NCI-H460 (cell line): ENCODE measurements around the gene UQCR11. TPM values are rescaled to one million over a fixed set of nuclear protein-coding genes. Genes with fewer than 3 reads are reported as not detected.
A peak's percentile ranks its signal among the peaks of the same experiment; 100 is the strongest.

ENCODE experiments used
- DNase-seq: peaks from one replicate; pipeline ENCODE4 v3.0.0-alpha.2; 2016; ENCODE audit warnings: low read depth; ENCODE audit errors: extremely low read depth
- total RNA-seq: library from RNA; depleted of rRNA; stranded (reverse); fragments of >200 nt; shearing (Covaris generic); gene quantifications from 2 replicates; pipeline ENCODE4 v1.2.3, GENCODE V29; 2014

Gene UQCR11
- total RNA-seq, 1 experiment from 2014 or later: 83.7 TPM

GRCh38 chr19:1592755-1593500 is 12.3 kb downstream of the UQCR11 start, which contains the start of gene MBD3:
Gene MBD3, minus strand, starts transcription at chr19:1592865. Its CDS starts 234 bp downstream, at chr19:1592631.
- peak; percentile 88 for DNase-seq

- DNase-seq: peak; percentile 83
These were observed 13.1 kb downstream of the UQCR11 start for GRCh38 chr19:1592024-1592754.

- DNase-seq: no peak
These were observed 13.7 kb downstream of the UQCR11 start for GRCh38 chr19:1591421-1592023.

GRCh38 chr19:1590641-1591397 is 14.4 kb downstream of the UQCR11 start:
- no peak for DNase-seq

GRCh38 chr19:1587872-1588271 is 17.4 kb downstream of the UQCR11 start:
- no peak for DNase-seq

GRCh38 chr19:1585243-1585580 is 20.1 kb downstream of the UQCR11 start:
- DNase-seq: no peak

GRCh38 chr19:1584500-1585242 is 20.6 kb downstream of the UQCR11 start:
- no peak for DNase-seq

- DNase-seq: no peak
These were observed 23.1 kb downstream of the UQCR11 start for GRCh38 chr19:1582201-1582600.

- DNase-seq: no peak
These were observed 24.3 kb downstream of the UQCR11 start for GRCh38 chr19:1580957-1581356.

GRCh38 chr19:1580382-1580781 is 24.9 kb downstream of the UQCR11 start:
- no peak for DNase-seq

GRCh38 chr19:1579222-1579621 is 26.0 kb downstream of the UQCR11 start:
- no peak for DNase-seq

GRCh38 chr19:1577929-1578618 is 27.2 kb downstream of the UQCR11 start:
- no peak for DNase-seq

GRCh38 chr19:1577090-1577928 is 28.0 kb downstream of the UQCR11 start:
- no peak for DNase-seq

GRCh38 chr19:1576242-1577089 is 28.8 kb downstream of the UQCR11 start:
- DNase-seq: no peak

- DNase-seq: no peak
These were observed 29.7 kb downstream of the UQCR11 start for GRCh38 chr19:1575323-1576241.

- no peak for DNase-seq
These were observed 30.7 kb downstream of the UQCR11 start for GRCh38 chr19:1574354-1575136.
